Left renal pelvis (tissue), 4 donors: ENCODE results near the gene FBXW7. TPM values are rescaled to one million over a fixed set of nuclear protein-coding genes. Genes with fewer than 3 reads are reported as not detected.

Experiments used
- DNase-seq, 4 donors: peaks; one replicate each; pipeline ENCODE4 v3.0.0-alpha.2; 2013; ENCODE audit warnings: low read depth in 4 of 4, low spot score in 3 of 4
- polyA plus RNA-seq, 4 donors: library from polyadenylated mRNA; unstranded; fragments of 120-200 nt; gene quantifications; one replicate each; pipeline ENCODE4 v1.2.1, GENCODE V29; 2013; ENCODE audit not compliant: insufficient read length in 4 of 4

The FBXW7 gene
- polyA plus RNA-seq, 4 donors, result 28.0 to 35.1 (median 32.0) TPM

- no peak for DNase-seq
These were observed 184.8 kb downstream of the FBXW7 start for GRCh38 chr4:152351080-152351479.

GRCh38 chr4:152348670-152349069 lies 187.2 kb downstream of the FBXW7 start:
- no peak for DNase-seq

- DNase-seq, result no peak
These were observed 188.9 kb downstream of the FBXW7 start for GRCh38 chr4:152346979-152347378.

GRCh38 chr4:152346526-152346925 lies 189.4 kb downstream of the FBXW7 start:
- DNase-seq, result no peak

- no peak for DNase-seq
These were observed 191.9 kb downstream of the FBXW7 start for GRCh38 chr4:152344001-152344400.

- no peak for DNase-seq
These were observed 193.6 kb downstream of the FBXW7 start for GRCh38 chr4:152342293-152342692.

- DNase-seq, result no peak
These were observed 195.1 kb downstream of the FBXW7 start for GRCh38 chr4:152340818-152341217.

GRCh38 chr4:152339576-152339975 lies 196.3 kb downstream of the FBXW7 start:
- no peak for DNase-seq

- no peak for DNase-seq
These were observed 201.0 kb downstream of the FBXW7 start for GRCh38 chr4:152334931-152335330.

- no peak for DNase-seq
These were observed 204.8 kb downstream of the FBXW7 start for GRCh38 chr4:152331042-152331441.

GRCh38 chr4:152328582-152328981 lies 207.3 kb downstream of the FBXW7 start:
- DNase-seq, result no peak

- DNase-seq, result no peak
These were observed 208.1 kb downstream of the FBXW7 start for GRCh38 chr4:152327606-152328453.

GRCh38 chr4:152325831-152326230 lies 210.1 kb downstream of the FBXW7 start:
- no peak for DNase-seq

- no peak for DNase-seq
These were observed 212.7 kb downstream of the FBXW7 start for GRCh38 chr4:152323221-152323620.

GRCh38 chr4:152322656-152323055 lies 213.2 kb downstream of the FBXW7 start:
- no peak for DNase-seq

GRCh38 chr4:152321923-152322322 lies 214.0 kb downstream of the FBXW7 start:
- DNase-seq, result no peak

- no peak for DNase-seq
These were observed 214.5 kb downstream of the FBXW7 start for GRCh38 chr4:152321398-152321797.

GRCh38 chr4:152316969-152317368 lies 218.9 kb downstream of the FBXW7 start:
- DNase-seq, result no peak

- DNase-seq, result no peak
These were observed 225.6 kb downstream of the FBXW7 start for GRCh38 chr4:152310257-152310656.

GRCh38 chr4:152309418-152309817 lies 226.5 kb downstream of the FBXW7 start:
- no peak for DNase-seq

GRCh38 chr4:152308951-152309350 lies 226.9 kb downstream of the FBXW7 start:
- DNase-seq, result no peak

GRCh38 chr4:152307669-152308068 lies 228.2 kb downstream of the FBXW7 start:
- no peak for DNase-seq

GRCh38 chr4:152306541-152306940 lies 229.4 kb downstream of the FBXW7 start:
- no peak for DNase-seq
